Endodermal cell (in vitro differentiated cells): ENCODE measurements around the gene TMEM250. TPM values are rescaled to one million over a fixed set of nuclear protein-coding genes. Genes with fewer than 3 reads are reported as not detected.

ENCODE experiments used
- DNase-seq: peaks from one replicate; pipeline ENCODE4 v3.0.0-alpha.2; 2017
- H3K27ac ChIP-seq: 2 replicates; pipeline ENCODE4 v1.5.1; 2013; ENCODE audit warnings: mild to moderate bottlenecking, low read depth, low read length, moderate library complexity
- H3K27me3 ChIP-seq: 2 replicates; pipeline ENCODE4 v1.6.1; 2013; ENCODE audit warnings: mild to moderate bottlenecking, low read length, moderate library complexity; ENCODE audit not compliant: insufficient read depth, control insufficient read depth, poor library complexity, severe bottlenecking
- H3K36me3 ChIP-seq: 2 replicates; pipeline ENCODE4 v1.7.0; 2013; ENCODE audit warnings: mild to moderate bottlenecking, low read length, moderate library complexity; ENCODE audit not compliant: control insufficient read depth, insufficient read depth
- H3K4me1 ChIP-seq: one replicate; pipeline ENCODE4 v1.7.0; 2013; ENCODE audit warnings: low read length; ENCODE audit not compliant: control insufficient read depth, insufficient read depth
- H3K4me3 ChIP-seq: 2 replicates; pipeline ENCODE4 v1.5.1; 2013; ENCODE audit warnings: mild to moderate bottlenecking, low read length, moderate library complexity
- H3K9ac ChIP-seq: 2 replicates; pipeline ENCODE4 v1.6.1; 2013; ENCODE audit warnings: mild to moderate bottlenecking, low read length, moderate library complexity; ENCODE audit not compliant: poor library complexity, severe bottlenecking; ENCODE audit errors: extremely low read depth
- H3K9me3 ChIP-seq: 2 replicates; pipeline ENCODE4 v1.6.1; 2013; ENCODE audit warnings: mild to moderate bottlenecking, low read length, moderate library complexity; ENCODE audit not compliant: control insufficient read depth
- H3K27ac Mint-ChIP-seq: 2 replicates; pipeline ENCODE4 v1.8.0; 2020; ENCODE audit warnings: mixed read lengths
- H3K27me3 Mint-ChIP-seq: 2 replicates; pipeline ENCODE4 v1.8.0; 2021; ENCODE audit warnings: mild to moderate bottlenecking, mixed read lengths; ENCODE audit not compliant: insufficient read depth
- H3K36me3 Mint-ChIP-seq: 2 replicates; pipeline ENCODE4 v1.8.0; 2020; ENCODE audit warnings: low read depth, mixed read lengths
- H3K4me1 Mint-ChIP-seq: 2 replicates; pipeline ENCODE4 v1.8.0; 2020; ENCODE audit warnings: mixed read lengths
- H3K4me3 Mint-ChIP-seq: 2 replicates; pipeline ENCODE4 v1.8.0; 2020; ENCODE audit warnings: mild to moderate bottlenecking, moderate library complexity, mixed read lengths
- H3K9me3 Mint-ChIP-seq: 2 replicates; pipeline ENCODE4 v1.8.0; 2020; ENCODE audit warnings: mild to moderate bottlenecking, mixed read lengths
- CTCF ChIP-seq: fragments of 200-600 bp; sonication (generic); conservative IDR thresholded peaks from 2 replicates; pipeline ENCODE4 v1.5.0; 2021; ENCODE audit warnings: antibody characterized with exemption, mild to moderate bottlenecking
- WGBS, 2 experiments: methylation state at CpG; one replicate each; pipeline versions ENCODE4 v1.1.5 to v1.1.7; 2013; ENCODE audit warnings: missing lambda C conversion rate in 2 of 2, mixed read lengths in 1 of 2; ENCODE audit not compliant: insufficient coverage in 1 of 2, insufficient read length in 1 of 2; 5-methylcytosine and 5-hydroxymethylcytosine counted together
- total RNA-seq, 2 donors: library from RNA; stranded (reverse); fragmentation: NEBNext Ultra II Directional in 1 of 2; extraction: Animal tissue kit (Norgen Biotek cat#: 25700) in 1 of 2; gene quantifications; 2 replicates in 1 of 2; 3 replicates in 1 of 2; pipeline ENCODE4 v1.2.1, GENCODE V29; 2021

The TMEM250 gene
- total RNA-seq, 2 donors from 2014 or later: 56.4 to 58.4 TPM

- Histone ChIP-seq H3K27me3 (peaks cover 14% of the 10 kb centered on the region), H3K27ac (no peak overlapping the region), H3K4me1 (no peaks in the 10 kb centered on the region), H3K9me3 (no peaks in the 10 kb centered on the region), H3K9ac (no peak overlapping the region), H3K4me3 (no peak overlapping the region), H3K36me3 (no peaks in the 10 kb centered on the region)
- 91 to 94% methylated on average over 21 to 26 of the region's 27 CpGs for WGBS, 2 experiments
- Mint-ChIP-seq H3K4me1 (peaks cover 5% of the 10 kb centered on the region), H3K4me3 (no peak overlapping the region), H3K9me3 (no peaks in the 10 kb centered on the region), H3K27me3 (peaks cover 18% of the 10 kb centered on the region), H3K27ac (no peak overlapping the region), H3K36me3 (no peaks in the 10 kb centered on the region)
- DNase-seq: no peak
- no peak for TF ChIP-seq CTCF
Measured at GRCh38 chr9:136137321-136138265, 18.9 kb upstream of the TMEM250 start.

- H3K4me3 ChIP-seq: no peak overlapping the region
- Mint-ChIP-seq H3K9me3 (no peaks in the 10 kb centered on the region), H3K4me3 (no peak overlapping the region), H3K27ac (no peak overlapping the region), H3K4me1 (peaks cover 5% of the 10 kb centered on the region), H3K27me3 (peaks cover 19% of the 10 kb centered on the region), H3K36me3 (no peaks in the 10 kb centered on the region)
- WGBS, 2 experiments: 87 to 89% methylated on average over 19 to 31 of the region's 33 CpGs
- H3K9ac ChIP-seq: no peak overlapping the region
- H3K36me3 ChIP-seq: no peaks in the 10 kb centered on the region
- H3K27me3 ChIP-seq: peaks cover 14% of the 10 kb centered on the region
- no peak for TF ChIP-seq CTCF
- no peak for DNase-seq
- H3K9me3 ChIP-seq: no peaks in the 10 kb centered on the region
- no peak overlapping the region for H3K27ac ChIP-seq
- no peaks in the 10 kb centered on the region for H3K4me1 ChIP-seq
Measured at GRCh38 chr9:136136127-136136925, 17.7 kb upstream of the TMEM250 start.

- H3K4me1 ChIP-seq: no peaks in the 10 kb centered on the region
- no peaks in the 10 kb centered on the region for H3K9me3 ChIP-seq
- H3K36me3 Mint-ChIP-seq: no peaks in the 10 kb centered on the region
- no peak overlapping the region for H3K9ac ChIP-seq
- peaks cover 8% of the 10 kb centered on the region for H3K4me1 Mint-ChIP-seq
- no peaks in the 10 kb centered on the region for H3K9me3 Mint-ChIP-seq
- DNase-seq: no peak
- peaks cover 19% of the 10 kb centered on the region for H3K27me3 Mint-ChIP-seq
- TF ChIP-seq CTCF: no peak
- H3K4me3 ChIP-seq: no peak overlapping the region
- H3K36me3 ChIP-seq: no peaks in the 10 kb centered on the region
- H3K27ac Mint-ChIP-seq: no peak overlapping the region
- H3K4me3 Mint-ChIP-seq: no peak overlapping the region
- H3K27me3 ChIP-seq: peaks cover 14% of the 10 kb centered on the region
- 83 to 86% methylated on average over 18 of the region's 18 CpGs for WGBS, 2 experiments
- H3K27ac ChIP-seq: no peak overlapping the region
Measured at GRCh38 chr9:136135326-136136126, 16.9 kb upstream of the TMEM250 start.
